ENCODE data around the gene NFIA. TPM values are rescaled to one million over a fixed set of nuclear protein-coding genes. Genes with fewer than 3 reads are reported as not detected.

NFIA gene
- total and polyA plus RNA-seq, 2 of the 13 experiments (the other 11 are each of a cell fraction or from before 2014, with no cell fraction given), result 14.7 to 28.5 TPM

DNA sequence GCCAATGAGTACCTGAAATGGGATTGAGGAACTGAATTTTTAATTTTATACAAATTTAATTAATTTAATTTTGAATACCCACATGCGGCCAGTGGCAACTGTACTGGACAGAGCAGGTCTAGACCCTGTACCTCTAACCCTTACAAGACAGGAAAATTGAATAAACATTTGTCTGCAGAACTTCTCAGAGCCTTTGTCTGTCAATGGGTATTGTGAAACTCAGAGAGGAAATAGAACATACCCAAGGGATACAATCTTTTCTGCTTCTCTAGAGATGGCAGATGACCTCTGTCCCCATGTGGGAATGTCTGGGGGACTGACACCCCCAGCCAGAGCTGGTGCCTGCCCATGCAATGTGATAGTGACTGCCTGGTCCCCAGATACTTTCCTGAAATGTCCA lies 421.9 kb downstream of the NFIA start:
- CTCF ChIA-PET (ENCODE audit: low intra/inter-chr PET ratio, low total read pairs), result no interaction called here
- no peak for ATAC-seq

DNA sequence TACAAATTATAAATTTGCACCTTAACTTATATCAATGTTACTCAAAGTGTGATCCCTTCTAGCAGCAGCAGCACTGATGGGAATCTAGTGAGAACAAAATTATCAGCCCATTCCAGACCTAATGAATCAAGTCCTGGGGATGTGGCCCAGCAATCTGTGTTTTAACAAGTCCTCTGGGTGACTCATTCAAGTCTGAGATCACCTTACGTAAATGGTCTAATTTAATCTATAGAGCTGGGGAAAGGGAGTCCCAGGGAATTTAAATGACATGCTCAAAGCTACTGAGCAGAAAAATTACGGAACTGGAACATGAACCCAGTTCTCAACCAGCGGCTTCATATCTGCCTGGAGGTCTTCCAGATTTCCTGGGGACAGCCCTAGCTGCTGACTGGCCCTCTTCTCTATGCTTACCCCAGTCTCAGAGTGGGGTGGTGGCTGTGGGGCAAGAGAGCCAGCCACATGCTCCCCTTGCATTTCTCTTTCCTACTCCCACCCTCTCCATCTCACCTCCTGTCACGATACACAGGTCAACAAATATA lies 422.6 kb downstream of the NFIA start:
- FAIRE-seq (no peak), ATAC-seq (no peak), DNase-seq (ENCODE audit: low spot score) (no peak)
- no peaks in the 10 kb centered on the region for H3K36me3 ChIP-seq (replicated peaks in 1 of 2; ENCODE audit: control insufficient read depth in 1 of 2, insufficient read depth in 2 of 2, low read length in 2 of 2)
- no peaks in the 10 kb centered on the region for H3K79me2 ChIP-seq (ENCODE audit: insufficient read depth, low read length)
- intact Hi-C loops (cut with micrococcal nuclease; ENCODE audit: unreplicated experiment) (no loop called here), in situ Hi-C loops (cut with HindIII; ENCODE audit: extremely low pct_ligation_motif_present, low pct_unique_long_range_greater_than_20kb) (no loop called here)
- H4K20me1 ChIP-seq (ENCODE audit: insufficient read depth, low read length), result no peaks in the 10 kb centered on the region
- no peak overlapping the region for H3K9ac ChIP-seq (ENCODE audit: insufficient read depth, low read depth, low read length)
- ChIA-PET CTCF (ENCODE audit: low intra/inter-chr PET ratio, low total read pairs) (no interaction called here), POLR2A (no interaction called here)
- H3K27me3 ChIP-seq (ENCODE audit: control insufficient read depth in 1 of 2, insufficient read depth in 2 of 2, low read length in 2 of 2), result peaks cover 0 to 9% of the 10 kb centered on the region in 2 experiments; a peak in 1 of 5 replicates
- no TSS peak for BruUV-seq (replicated peaks)
- H3K4me3 ChIP-seq (replicated peaks in 1 of 3; ENCODE audit: insufficient read depth in 1 of 3, low read depth in 2 of 3, low read length in 3 of 3), result no peak overlapping the region
- no peak overlapping the region for H3K27ac ChIP-seq (ENCODE audit: extremely low read length, insufficient read depth, low read length)
- H3K4me1 ChIP-seq (ENCODE audit: insufficient read depth, low read length), result no peaks in the 10 kb centered on the region
- H3K4me2 ChIP-seq (ENCODE audit: low read depth, low read length), result no peak overlapping the region
- 5% methylated on average over 4 of the region's 4 CpGs for WGBS (ENCODE audit: low lambda C conversion rate)
- no peak overlapping the region for H2AFZ ChIP-seq (ENCODE audit: low read length)
- H3K9me3 ChIP-seq (ENCODE audit: low read length), result no peaks in the 10 kb centered on the region
- TF ChIP-seq, protein P1, sequence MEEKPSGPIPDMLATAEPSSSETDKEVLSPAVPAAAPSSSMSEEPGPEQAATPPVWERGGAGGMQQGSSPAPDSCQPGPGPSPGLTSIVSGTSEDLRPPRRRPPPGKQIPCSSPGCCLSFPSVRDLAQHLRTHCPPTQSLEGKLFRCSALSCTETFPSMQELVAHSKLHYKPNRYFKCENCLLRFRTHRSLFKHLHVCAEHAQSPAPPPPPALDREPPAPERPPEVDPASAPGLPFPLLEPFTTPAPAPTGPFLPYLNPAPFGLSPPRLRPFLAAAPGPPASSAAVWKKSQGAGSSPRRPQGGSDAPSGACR (CRISPR knock-in tag; IDR thresholded peaks at IDR 0.05), result no peak
- TF ChIP-seq ZNF709 (CRISPR knock-in tag; IDR thresholded peaks at IDR 0.05), result no peak
- TF ChIP-seq, protein P2, sequence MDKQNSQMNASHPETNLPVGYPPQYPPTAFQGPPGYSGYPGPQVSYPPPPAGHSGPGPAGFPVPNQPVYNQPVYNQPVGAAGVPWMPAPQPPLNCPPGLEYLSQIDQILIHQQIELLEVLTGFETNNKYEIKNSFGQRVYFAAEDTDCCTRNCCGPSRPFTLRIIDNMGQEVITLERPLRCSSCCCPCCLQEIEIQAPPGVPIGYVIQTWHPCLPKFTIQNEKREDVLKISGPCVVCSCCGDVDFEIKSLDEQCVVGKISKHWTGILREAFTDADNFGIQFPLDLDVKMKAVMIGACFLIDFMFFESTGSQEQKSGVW (CRISPR knock-in tag; IDR thresholded peaks at IDR 0.05; ENCODE audit: borderline replicate concordance), result no peak
- TF ChIP-seq ZNF776 (CRISPR knock-in tag; IDR thresholded peaks at IDR 0.05), result no peak
- no peak for TF ChIP-seq RFXANK (CRISPR knock-in tag; IDR thresholded peaks at IDR 0.05)
- TF ChIP-seq ZNF773 (CRISPR knock-in tag; IDR thresholded peaks at IDR 0.05; ENCODE audit: borderline replicate concordance), result no peak
- TF ChIP-seq ZNF703 (CRISPR knock-in tag; IDR thresholded peaks at IDR 0.05; ENCODE audit: borderline replicate concordance), result no peak
- TF ChIP-seq RARG (CRISPR knock-in tag; IDR thresholded peaks at IDR 0.05; ENCODE audit: low read depth), result no peak

More for the DNA sequence above, 421.9 kb downstream of the NFIA start:
- Histone ChIP-seq H3K9me3 (ENCODE audit: low read length) (no peaks in the 10 kb centered on the region), H3K4me2 (ENCODE audit: low read depth, low read length) (no peak overlapping the region), H3K36me3 (replicated peaks in 1 of 2; ENCODE audit: control insufficient read depth in 1 of 2, insufficient read depth in 2 of 2, low read length in 2 of 2) (no peaks in the 10 kb centered on the region), H3K4me1 (ENCODE audit: insufficient read depth, low read length) (no peaks in the 10 kb centered on the region), H3K4me3 (replicated peaks in 1 of 3; ENCODE audit: insufficient read depth in 1 of 3, low read depth in 2 of 3, low read length in 3 of 3) (no peak overlapping the region), H4K20me1 (ENCODE audit: insufficient read depth, low read length) (no peaks in the 10 kb centered on the region), H3K79me2 (ENCODE audit: insufficient read depth, low read length) (no peaks in the 10 kb centered on the region), H3K27me3 (ENCODE audit: control insufficient read depth in 1 of 2, insufficient read depth in 2 of 2, low read length in 2 of 2) (peaks cover 0 to 9% of the 10 kb centered on the region in 2 experiments; a peak in 1 of 5 replicates), H3K9ac (ENCODE audit: insufficient read depth, low read depth, low read length) (no peak overlapping the region), H2AFZ (ENCODE audit: low read length) (no peak overlapping the region), H3K27ac (ENCODE audit: extremely low read length, insufficient read depth, low read length) (no peak overlapping the region)
- FAIRE-seq (no peak), DNase-seq (ENCODE audit: low spot score) (no peak)
- TF ChIP-seq ZNF224 (CRISPR knock-in tag; IDR thresholded peaks at IDR 0.05), result no peak
- no peak for TF ChIP-seq HDAC2 (CRISPR knock-in tag; IDR thresholded peaks at IDR 0.05)
- TF ChIP-seq CCDC6 (CRISPR knock-in tag; IDR thresholded peaks at IDR 0.05), result no peak
- no peak for TF ChIP-seq MIXL1 (CRISPR knock-in tag; IDR thresholded peaks at IDR 0.05)
- TF ChIP-seq ZSCAN12 (CRISPR knock-in tag; IDR thresholded peaks at IDR 0.05), result no peak
- no peak for TF ChIP-seq SMYD3 (CRISPR knock-in tag; IDR thresholded peaks at IDR 0.05)
- TF ChIP-seq, protein P3, sequence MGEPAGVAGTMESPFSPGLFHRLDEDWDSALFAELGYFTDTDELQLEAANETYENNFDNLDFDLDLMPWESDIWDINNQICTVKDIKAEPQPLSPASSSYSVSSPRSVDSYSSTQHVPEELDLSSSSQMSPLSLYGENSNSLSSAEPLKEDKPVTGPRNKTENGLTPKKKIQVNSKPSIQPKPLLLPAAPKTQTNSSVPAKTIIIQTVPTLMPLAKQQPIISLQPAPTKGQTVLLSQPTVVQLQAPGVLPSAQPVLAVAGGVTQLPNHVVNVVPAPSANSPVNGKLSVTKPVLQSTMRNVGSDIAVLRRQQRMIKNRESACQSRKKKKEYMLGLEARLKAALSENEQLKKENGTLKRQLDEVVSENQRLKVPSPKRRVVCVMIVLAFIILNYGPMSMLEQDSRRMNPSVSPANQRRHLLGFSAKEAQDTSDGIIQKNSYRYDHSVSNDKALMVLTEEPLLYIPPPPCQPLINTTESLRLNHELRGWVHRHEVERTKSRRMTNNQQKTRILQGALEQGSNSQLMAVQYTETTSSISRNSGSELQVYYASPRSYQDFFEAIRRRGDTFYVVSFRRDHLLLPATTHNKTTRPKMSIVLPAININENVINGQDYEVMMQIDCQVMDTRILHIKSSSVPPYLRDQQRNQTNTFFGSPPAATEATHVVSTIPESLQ (CRISPR knock-in tag; conservative IDR thresholded peaks at IDR 0.05), result no peak
- no peak for TF ChIP-seq ZNF44 (CRISPR knock-in tag; IDR thresholded peaks at IDR 0.05)
- TF ChIP-seq CREB1 (IDR thresholded peaks at IDR 0.05), result no peak
- TF ChIP-seq CREB1 (CRISPR knock-in tag; IDR thresholded peaks at IDR 0.05), result no peak
- no peak for TF ChIP-seq ARID2 (CRISPR knock-in tag; IDR thresholded peaks at IDR 0.05; ENCODE audit: borderline replicate concordance)
- no peak for TF ChIP-seq TCF12 (IDR thresholded peaks at IDR 0.05)
- no peak for TF ChIP-seq TCF12 (CRISPR knock-in tag; IDR thresholded peaks at IDR 0.05)
- no peak for TF ChIP-seq ZNF644 (CRISPR knock-in tag; IDR thresholded peaks at IDR 0.05; ENCODE audit: low read depth)
- intact Hi-C loops (cut with micrococcal nuclease; ENCODE audit: unreplicated experiment) (no loop called here), in situ Hi-C loops (cut with HindIII; ENCODE audit: extremely low pct_ligation_motif_present, low pct_unique_long_range_greater_than_20kb) (no loop called here)
- BruUV-seq (replicated peaks), result no TSS peak
- WGBS (ENCODE audit: low lambda C conversion rate), result 22% methylated on average over 1 of the region's 1 CpG
- POLR2A ChIA-PET, result no interaction called here
